Glutamatergic neuron (in vitro differentiated cells): ENCODE data around the gene FAAH. TPM values are rescaled to one million over a fixed set of nuclear protein-coding genes. Genes with fewer than 3 reads are reported as not detected.

Experiments used
- DNase-seq: peaks from one replicate; pipeline ENCODE4 v3.0.0; 2022
- H3K27ac Mint-ChIP-seq: one replicate; pipeline ENCODE4 v1.8.0; 2020; ENCODE audit warnings: mild to moderate bottlenecking, mixed read lengths, inconsistent platforms; ENCODE audit not compliant: unreplicated experiment
- H3K27me3 Mint-ChIP-seq: one replicate; pipeline ENCODE4 v1.8.0; 2020; ENCODE audit warnings: mild to moderate bottlenecking, moderate library complexity, mixed read lengths, inconsistent platforms; ENCODE audit not compliant: unreplicated experiment
- H3K36me3 Mint-ChIP-seq: one replicate; pipeline ENCODE4 v1.8.0; 2020; ENCODE audit warnings: mild to moderate bottlenecking, mixed read lengths, inconsistent platforms; ENCODE audit not compliant: unreplicated experiment
- H3K4me1 Mint-ChIP-seq: one replicate; pipeline ENCODE4 v1.8.0; 2020; ENCODE audit warnings: mild to moderate bottlenecking, low read depth, mixed read lengths, inconsistent platforms; ENCODE audit not compliant: unreplicated experiment
- H3K4me3 Mint-ChIP-seq: one replicate; pipeline ENCODE4 v1.8.0; 2020; ENCODE audit warnings: mild to moderate bottlenecking, mixed read lengths, inconsistent platforms; ENCODE audit not compliant: unreplicated experiment
- H3K9me3 Mint-ChIP-seq: one replicate; pipeline ENCODE4 v1.8.0; 2020; ENCODE audit warnings: mild to moderate bottlenecking, moderate library complexity, mixed read lengths, inconsistent platforms; ENCODE audit not compliant: unreplicated experiment
- total RNA-seq: library from RNA; stranded (reverse); fragmentation: NEBNext Ultra II Directional; extraction: Animal tissue kit (Norgen Biotek cat#: 25700); gene quantifications from one replicate; pipeline ENCODE4 v1.2.1, GENCODE V29; 2021; ENCODE audit not compliant: unreplicated experiment
- TF ChIP-seq, protein P1 (sequence below): fragments of 200-600 bp; sonication (generic); IDR thresholded peaks from one replicate; pipeline ENCODE4 v1.5.0; 2021; ENCODE audit not compliant: partially characterized antibody, unreplicated experiment

FAAH gene
- total RNA-seq, 1 donor from 2014 or later = 1.7 TPM

GRCh38 chr1:46408356-46409062 is 14.4 kb downstream of the FAAH start:
- Mint-ChIP-seq H3K4me3 (no peak overlapping the region), H3K9me3 (no peaks in the 10 kb centered on the region), H3K27ac (no peak overlapping the region), H3K36me3 (no peaks in the 10 kb centered on the region), H3K4me1 (peaks cover 2% of the 10 kb centered on the region), H3K27me3 (peaks cover 6% of the 10 kb centered on the region)
- DNase-seq = no peak
- TF ChIP-seq, protein P1, sequence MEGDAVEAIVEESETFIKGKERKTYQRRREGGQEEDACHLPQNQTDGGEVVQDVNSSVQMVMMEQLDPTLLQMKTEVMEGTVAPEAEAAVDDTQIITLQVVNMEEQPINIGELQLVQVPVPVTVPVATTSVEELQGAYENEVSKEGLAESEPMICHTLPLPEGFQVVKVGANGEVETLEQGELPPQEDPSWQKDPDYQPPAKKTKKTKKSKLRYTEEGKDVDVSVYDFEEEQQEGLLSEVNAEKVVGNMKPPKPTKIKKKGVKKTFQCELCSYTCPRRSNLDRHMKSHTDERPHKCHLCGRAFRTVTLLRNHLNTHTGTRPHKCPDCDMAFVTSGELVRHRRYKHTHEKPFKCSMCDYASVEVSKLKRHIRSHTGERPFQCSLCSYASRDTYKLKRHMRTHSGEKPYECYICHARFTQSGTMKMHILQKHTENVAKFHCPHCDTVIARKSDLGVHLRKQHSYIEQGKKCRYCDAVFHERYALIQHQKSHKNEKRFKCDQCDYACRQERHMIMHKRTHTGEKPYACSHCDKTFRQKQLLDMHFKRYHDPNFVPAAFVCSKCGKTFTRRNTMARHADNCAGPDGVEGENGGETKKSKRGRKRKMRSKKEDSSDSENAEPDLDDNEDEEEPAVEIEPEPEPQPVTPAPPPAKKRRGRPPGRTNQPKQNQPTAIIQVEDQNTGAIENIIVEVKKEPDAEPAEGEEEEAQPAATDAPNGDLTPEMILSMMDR = no peak

DNA sequence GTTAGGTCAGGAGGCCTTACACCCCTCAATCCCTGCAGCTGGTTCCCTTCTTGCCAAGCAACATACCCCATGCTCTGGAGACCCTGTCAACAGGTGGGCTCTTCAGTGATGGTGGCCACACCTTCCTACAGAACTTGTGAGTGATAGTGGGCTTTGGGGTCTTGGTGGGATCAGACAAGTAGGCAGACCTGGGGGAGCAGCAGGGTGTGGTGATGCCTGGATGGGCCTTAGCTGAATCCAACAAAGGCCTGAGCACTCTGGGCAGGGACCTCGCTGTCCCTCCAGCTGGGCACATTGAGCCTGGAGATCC is 14.9 kb downstream of the FAAH start:
- DNase-seq = no peak
- Mint-ChIP-seq H3K4me1 (peaks cover 2% of the 10 kb centered on the region), H3K36me3 (no peaks in the 10 kb centered on the region), H3K27ac (no peak overlapping the region), H3K27me3 (peaks cover 6% of the 10 kb centered on the region), H3K9me3 (no peaks in the 10 kb centered on the region), H3K4me3 (no peak overlapping the region)
- TF ChIP-seq, protein P1 = no peak

DNA sequence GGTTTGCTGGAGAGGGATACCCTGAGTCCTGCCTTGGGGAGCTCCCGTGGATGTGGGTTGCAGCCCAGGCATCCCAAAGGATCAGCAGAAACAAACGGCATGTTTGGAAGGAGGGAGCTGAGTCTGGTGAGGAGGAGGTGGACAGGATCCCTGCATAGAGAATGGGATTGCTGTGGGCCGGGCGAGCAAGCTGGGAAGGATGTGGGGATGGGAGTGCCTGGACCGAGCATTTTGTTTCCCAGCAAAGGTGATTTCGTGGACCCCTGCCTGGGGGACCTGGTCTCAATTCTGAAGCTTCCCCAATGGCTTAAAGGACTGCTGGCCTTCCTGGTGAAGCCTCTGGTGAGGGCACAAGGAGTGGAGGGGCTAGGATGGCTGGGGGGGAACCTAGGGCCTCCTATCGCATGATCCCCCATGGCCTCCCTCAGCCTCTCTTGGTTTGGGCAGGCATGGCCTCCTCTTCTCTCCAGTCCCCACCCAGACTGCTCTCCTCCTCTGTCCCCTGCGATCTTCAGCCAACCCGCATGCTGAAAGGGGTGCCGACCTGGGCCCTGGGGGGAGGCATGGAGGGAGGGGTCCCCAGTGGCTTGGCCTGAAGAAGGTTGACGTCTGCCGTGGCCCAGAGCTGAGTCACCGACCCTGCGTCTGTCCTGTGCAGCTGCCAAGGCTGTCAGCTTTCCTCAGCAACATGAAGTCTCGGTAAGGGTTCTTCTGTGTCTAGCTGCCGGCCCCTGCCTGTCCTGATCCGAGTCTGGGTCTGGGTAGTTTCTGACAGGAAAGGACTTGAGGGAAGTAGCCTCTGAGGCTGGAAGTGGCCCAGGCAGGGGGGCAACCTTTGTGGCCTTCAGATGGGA is 16.3 kb downstream of the FAAH start:
- DNase-seq = no peak
- Mint-ChIP-seq H3K36me3 (no peaks in the 10 kb centered on the region), H3K27ac (no peak overlapping the region), H3K4me3 (no peak overlapping the region), H3K4me1 (peaks cover 2% of the 10 kb centered on the region), H3K27me3 (peaks cover 9% of the 10 kb centered on the region), H3K9me3 (peaks cover 3% of the 10 kb centered on the region)
- TF ChIP-seq, protein P1 = no peak

DNA sequence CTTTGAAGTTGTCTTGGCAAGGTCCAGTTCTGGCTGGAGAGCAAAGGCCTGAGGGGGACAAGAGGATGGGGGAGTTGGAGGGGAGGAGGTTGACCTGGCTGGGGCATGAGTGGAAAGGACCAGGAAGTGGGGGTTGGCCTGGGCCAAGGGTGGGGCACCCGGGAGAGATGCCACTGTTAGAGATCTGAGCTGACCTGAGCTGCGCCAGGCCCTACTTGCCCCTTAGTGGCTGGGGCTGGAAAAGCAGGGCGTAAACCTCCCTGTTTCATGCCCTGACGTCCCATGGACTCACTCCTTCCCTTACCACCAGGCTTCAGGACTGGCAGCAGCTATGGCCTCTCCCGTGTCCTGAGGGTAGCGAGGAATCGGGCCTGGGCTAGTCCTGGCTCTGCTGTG is 16.9 kb downstream of the FAAH start:
- DNase-seq = no peak
- TF ChIP-seq, protein P1 = no peak
- H3K4me3 Mint-ChIP-seq = no peak overlapping the region
- H3K9me3 Mint-ChIP-seq = peaks cover 3% of the 10 kb centered on the region
- H3K4me1 Mint-ChIP-seq = peaks cover 2% of the 10 kb centered on the region
- H3K36me3 Mint-ChIP-seq = no peaks in the 10 kb centered on the region
- H3K27ac Mint-ChIP-seq = no peak overlapping the region
- peaks cover 9% of the 10 kb centered on the region for H3K27me3 Mint-ChIP-seq
